GM11168 (cell line): ENCODE data around the gene PANK4.

ENCODE experiments used
- in situ Hi-C: fragments of 300-500 bp; cut with MboI; formaldehyde crosslinking; loops from one replicate; pipeline ENCODE4 v1.12.0; 2022; ENCODE audit warnings: low sequenced_read_pairs; ENCODE audit not compliant: unreplicated experiment

Gene PANK4

DNA sequence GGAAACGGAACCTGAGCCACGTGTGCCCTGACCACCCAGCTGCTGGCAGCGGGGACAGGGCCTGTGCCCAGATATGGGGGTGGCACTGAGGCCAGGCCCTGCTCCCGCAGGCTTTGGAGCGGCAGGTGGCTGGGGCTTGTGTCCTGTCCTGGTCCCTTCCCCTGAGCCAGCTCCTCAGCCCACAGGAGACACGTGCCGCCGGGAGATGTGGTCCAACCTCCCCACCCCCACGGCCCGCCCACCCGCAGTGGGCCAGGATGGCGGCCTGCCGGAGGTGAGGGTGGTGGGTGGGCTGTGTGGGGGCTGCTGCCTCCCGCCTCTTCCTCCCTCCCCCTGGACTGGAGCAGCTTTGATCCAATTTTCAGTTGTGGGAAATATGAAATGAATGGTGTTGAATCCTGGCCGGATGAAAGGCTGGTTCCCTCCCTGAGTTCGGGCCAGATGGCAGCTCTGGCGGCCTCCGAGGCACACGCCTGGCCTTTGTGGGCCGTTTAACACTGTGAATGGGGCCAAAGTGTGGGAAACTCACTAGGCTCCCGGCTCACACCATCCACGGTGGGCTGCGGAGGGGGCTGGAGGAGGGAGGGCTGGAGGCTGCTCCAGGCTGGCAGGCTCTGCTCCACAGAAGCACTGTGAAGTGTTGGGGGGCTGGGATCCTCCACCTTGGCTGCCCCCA is 6.2 kb upstream of the PANK4 start:
- in situ Hi-C loops, result no loop called here

- in situ Hi-C loops, result no loop called here
Measured at GRCh38 chr1:2530513-2531361, 4.3 kb upstream of the PANK4 start.

- in situ Hi-C loops, result loop anchor here (10.0 kb wide), 1 partner anchor 105 kb away; no protein-coding TSS in a partner anchor
Measured at GRCh38 chr1:2529784-2530512, 3.6 kb upstream of the PANK4 start, which contains the start of gene HES5. HES5 (minus strand) TSS chr1:2530263; CDS start chr1:2530164, 99 bp downstream.

DNA sequence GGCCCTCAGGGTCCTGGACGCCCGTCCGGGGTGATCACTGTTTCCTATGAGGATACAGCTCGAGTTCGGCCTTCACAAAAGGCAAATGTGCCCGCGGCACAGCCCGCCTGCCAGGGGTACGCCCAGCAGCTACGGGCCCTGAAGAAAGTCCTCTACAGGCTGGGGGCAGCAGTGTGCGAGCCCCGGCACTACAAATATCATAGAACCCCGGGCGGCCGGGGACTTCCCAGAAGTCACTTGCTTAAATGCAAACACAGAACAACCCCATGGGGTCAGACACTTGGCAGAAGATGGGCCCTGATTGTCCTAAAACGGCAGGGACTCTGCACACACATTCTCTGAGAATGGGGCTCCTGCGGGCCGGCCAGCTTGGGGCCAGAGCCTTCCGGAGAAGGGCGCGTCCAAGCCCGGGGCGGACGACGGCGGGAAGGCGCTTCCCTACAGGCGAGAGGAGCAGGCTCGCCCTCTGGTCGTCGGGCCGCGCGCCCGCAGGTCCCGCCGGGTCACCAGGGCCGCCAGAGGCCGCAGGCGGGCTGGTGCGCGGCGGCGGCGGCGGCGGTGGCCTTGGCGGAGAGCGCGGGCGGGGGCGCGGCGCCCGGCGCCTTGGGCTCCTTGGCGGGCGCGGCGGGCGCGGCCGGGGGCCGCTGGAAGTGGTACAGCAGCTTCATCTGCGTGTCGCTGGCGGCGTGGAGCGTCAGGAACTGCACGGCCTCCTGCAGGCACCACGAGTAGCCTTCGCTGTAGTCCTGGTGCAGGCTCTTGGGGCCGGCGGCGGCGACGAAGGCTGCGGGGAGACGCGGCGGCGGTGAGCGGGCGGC is 2.8 kb upstream of the PANK4 start:
- in situ Hi-C loops, result loop anchor here (10.0 kb wide), 1 partner anchor 104 kb away; no protein-coding TSS in a partner anchor

GRCh38 chr1:2528611-2528965 is 2.2 kb upstream of the PANK4 start:
- in situ Hi-C loops, result loop anchor here (10.0 kb wide), 1 partner anchor 104 kb away; no protein-coding TSS in a partner anchor

DNA sequence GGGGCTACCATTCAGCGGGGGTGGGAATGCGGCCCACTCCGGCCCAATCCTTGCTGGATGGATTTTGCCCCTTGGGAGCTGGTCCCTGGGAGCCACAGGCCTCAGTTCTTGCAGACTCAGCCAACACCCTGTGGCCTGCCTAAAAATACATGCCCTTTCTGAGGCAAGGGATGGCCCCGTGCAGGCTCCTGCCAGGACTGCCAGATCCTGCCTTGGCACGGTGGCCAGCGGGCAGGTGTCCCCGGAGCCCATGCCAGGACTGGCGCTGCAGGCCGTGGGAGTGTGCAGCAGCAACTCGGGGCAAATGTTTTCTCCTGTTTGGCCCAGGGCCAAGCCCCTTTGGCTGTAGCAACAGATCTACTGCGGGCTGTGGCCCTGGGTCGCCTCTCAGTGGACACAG is 1.6 kb upstream of the PANK4 start:
- in situ Hi-C loops, result loop anchor here (10.0 kb wide), 1 partner anchor 103 kb away; no protein-coding TSS in a partner anchor

- in situ Hi-C loops, result loop anchor here (10.0 kb wide), 1 partner anchor 103 kb away; no protein-coding TSS in a partner anchor
Measured at GRCh38 chr1:2527556-2527860, 1.1 kb upstream of the PANK4 start.

DNA sequence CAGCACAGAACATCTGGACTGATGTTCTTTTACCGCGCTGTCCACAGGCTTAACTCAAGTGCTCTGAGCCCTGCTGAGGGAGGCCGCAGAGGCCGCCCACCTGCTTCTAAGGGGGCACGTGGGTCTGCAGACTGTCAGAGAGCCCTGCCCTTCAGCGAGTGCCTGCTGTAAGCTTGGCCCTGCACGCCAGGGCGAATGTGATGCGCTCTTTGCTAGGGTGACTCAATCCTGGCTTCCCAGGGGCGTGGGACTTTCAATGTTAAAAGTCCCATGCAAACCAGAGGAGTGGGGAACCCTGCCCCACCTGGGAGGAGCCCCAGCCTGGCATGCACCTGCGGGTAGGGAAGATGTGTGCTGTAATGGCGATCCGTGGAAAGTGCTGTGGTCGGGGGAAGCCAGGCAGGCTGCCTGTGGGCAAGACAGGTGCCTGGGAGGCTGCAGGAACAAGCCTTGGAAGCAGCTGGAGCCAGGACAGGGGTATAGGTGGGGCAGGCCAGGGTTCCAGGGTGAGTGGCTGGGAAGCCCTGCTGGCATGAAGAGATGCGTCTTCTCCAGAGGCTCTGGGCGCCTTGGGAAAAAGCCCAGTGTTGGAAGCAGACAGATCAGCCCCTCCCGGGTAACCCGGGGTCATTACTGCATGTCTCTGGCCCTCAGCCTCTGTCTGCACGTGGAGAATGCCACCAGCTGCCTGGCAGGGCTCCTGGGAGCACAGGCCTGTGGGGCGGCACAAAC is 594 bp upstream of the PANK4 start:
- in situ Hi-C loops, result loop anchor here (10.0 kb wide), 1 partner anchor 102 kb away; no protein-coding TSS in a partner anchor

- in situ Hi-C loops, result loop anchor here (10.0 kb wide), 1 partner anchor 101 kb away; no protein-coding TSS in a partner anchor
Measured at GRCh38 chr1:2525572-2525919, 850 bp downstream of the PANK4 start.

DNA sequence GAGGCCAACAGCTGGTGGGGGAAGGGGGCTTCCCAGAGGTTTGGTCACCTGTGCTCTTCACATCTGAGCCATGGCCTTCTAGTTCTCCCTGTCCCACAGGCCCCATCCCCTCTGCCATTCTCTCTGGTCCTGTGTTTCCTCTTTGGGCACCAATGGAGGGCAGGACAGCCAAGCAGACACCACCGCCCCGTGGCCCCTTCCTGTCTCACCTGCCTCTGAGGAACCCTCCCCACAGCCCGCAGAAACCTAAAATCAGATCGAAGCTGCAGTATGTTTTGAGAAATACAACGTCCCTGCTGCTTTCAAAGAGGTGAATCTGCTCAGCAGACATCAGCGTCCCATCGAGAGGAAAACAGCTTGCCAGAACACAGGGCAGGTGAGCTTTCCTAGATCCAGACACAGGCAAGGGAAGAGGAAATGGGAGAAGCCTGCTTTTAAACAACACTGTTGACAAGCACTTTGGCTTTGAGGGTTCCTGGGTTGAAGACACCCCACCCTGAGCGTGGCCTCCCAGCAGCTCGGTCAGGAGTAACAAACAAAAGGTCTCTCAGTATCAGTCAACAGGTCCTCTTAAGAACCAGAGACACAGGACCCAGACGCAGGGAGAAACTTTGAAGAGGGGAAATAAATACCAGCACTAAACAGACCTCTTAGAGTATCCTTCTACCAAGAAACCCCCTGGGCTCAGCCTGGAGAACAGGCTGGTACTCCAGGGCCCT is 2.3 kb downstream of the PANK4 start:
- in situ Hi-C loops, result loop anchor here (10.0 kb wide), 1 partner anchor 99 kb away; no protein-coding TSS in a partner anchor

GRCh38 chr1:2523191-2523890 is 3.1 kb downstream of the PANK4 start:
- in situ Hi-C loops, result loop anchor here (10.0 kb wide), 1 partner anchor 99 kb away; no protein-coding TSS in a partner anchor

GRCh38 chr1:2522230-2522629 is 4.2 kb downstream of the PANK4 start:
- in situ Hi-C loops, result loop anchor here (10.0 kb wide), 1 partner anchor 97 kb away; no protein-coding TSS in a partner anchor

DNA sequence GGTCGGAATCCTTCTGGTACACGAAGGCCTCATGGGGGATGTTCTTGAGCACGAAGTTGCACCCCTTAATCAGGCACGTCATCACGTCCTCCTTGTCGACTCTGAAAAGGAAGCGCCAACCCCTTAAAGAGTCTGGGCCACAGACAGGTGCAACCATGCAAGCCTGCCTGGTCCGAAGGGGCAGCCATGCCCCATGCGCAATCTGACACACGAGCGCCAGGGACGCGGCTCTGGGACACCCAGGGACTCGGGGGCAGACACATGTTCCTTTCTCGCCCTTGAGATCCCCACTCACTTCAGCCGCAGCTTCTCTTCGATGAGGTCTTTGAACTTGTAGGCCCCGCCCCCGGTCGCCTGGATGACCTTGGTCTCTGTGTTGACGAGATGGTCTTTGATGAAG is 5.6 kb downstream of the PANK4 start:
- in situ Hi-C loops, result loop anchor here (10.0 kb wide), 1 partner anchor 96 kb away; no protein-coding TSS in a partner anchor

- in situ Hi-C loops, result loop anchor here (10.0 kb wide), 1 partner anchor 95 kb away; no protein-coding TSS in a partner anchor
Measured at GRCh38 chr1:2520206-2520605, 6.2 kb downstream of the PANK4 start.

DNA sequence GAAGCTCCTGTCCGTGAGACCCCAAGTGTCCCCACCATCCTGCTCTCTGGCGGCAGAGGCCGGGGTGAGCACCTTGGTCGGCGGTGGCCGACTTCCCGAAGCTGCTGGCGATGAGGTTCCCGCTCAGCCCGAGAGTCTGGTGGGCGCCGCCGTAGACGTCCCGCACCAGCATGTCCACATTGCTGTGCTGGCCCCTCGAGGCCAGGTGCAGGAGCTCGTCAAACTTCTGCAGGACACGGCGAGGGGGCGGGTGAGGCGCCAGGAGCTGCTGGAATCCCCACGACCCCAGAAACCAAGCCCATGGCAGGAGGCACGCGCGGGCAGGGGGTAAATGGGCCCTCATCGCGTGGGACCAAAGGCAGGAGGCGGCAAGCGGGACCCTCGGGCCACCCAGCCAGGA is 6.7 kb downstream of the PANK4 start:
- in situ Hi-C loops, result loop anchor here (10.0 kb wide), 1 partner anchor 95 kb away; no protein-coding TSS in a partner anchor

DNA sequence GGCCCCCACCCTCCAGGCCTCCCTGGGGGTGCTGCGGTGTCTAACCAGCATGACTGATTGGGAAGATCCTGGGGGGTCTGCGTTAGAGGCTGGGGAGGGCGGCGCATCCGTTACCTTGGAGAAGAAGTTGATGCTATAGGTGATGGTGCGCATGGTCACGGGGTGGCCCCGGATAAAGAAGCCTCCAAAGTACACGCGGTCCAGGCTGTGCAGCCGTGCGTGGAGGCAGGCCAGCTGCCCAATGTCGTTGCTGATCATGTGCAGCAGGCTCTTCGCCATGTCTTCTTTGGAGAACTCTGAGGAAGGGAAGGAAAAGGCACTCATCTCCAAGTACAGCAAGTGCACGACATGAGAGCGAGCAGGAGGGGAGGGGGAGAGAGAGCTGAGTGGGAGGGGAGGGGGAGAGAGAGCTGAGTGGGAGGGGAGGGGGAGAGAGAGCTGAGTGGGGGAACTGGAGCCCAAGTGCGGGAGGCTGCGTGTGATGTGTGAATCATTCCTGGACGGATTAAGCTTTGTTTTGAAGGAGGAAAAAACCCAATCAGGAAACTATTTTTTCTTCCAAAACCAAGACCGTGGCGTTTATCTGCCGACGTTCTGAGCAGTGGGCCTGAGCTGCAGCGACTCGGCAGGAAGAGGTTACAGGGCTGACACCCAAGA is 7.2 kb downstream of the PANK4 start:
- in situ Hi-C loops, result no loop called here

DNA sequence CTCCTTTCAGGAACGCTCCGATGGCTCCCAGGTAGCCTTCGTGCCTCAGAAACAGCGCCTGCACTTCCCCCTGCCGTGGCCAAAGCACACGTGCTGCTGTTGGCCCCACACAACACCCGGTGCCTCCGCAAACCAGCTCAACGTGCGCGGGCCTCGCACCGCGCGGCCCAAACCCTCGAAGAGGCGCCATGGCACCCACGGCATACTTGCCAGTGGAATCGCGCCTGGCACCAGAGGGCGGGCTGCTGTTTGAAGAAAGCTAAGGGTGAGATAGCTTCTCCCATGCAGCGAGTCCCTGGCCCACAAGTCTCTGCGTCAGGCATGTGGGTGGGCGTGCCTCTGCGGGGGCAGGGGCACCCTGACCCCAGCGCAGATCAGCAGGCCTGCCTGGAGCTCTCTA is 7.9 kb downstream of the PANK4 start:
- in situ Hi-C loops, result no loop called here
